Urinary bladder (tissue), 4 donors: ENCODE results near the gene USP22. TPM values are rescaled to one million over a fixed set of nuclear protein-coding genes. Genes with fewer than 3 reads are reported as not detected.

ENCODE experiments used
- DNase-seq: peaks from one replicate; pipeline ENCODE4 v3.0.0-alpha.2; 2015; ENCODE audit errors: extremely low spot score
- H3K27ac ChIP-seq: one replicate; pipeline ENCODE4 v1.5.1; 2013; ENCODE audit warnings: low read depth, mild to moderate bottlenecking, moderate library complexity
- H3K36me3 ChIP-seq: one replicate; pipeline ENCODE4 v1.6.1; 2013; ENCODE audit warnings: mild to moderate bottlenecking, moderate library complexity; ENCODE audit not compliant: insufficient read depth
- H3K4me1 ChIP-seq: one replicate; pipeline ENCODE4 v1.6.1; 2013; ENCODE audit warnings: mild to moderate bottlenecking, moderate library complexity; ENCODE audit not compliant: insufficient read depth
- H3K4me3 ChIP-seq: one replicate; pipeline ENCODE4 v1.5.1; 2013; ENCODE audit warnings: low read depth, low read length
- WGBS: extraction: QIAGEN DNeasy Blood & Tissue Kit; methylation state at CpG from one replicate; pipeline ENCODE4 v1.1.7; 2013; 5-methylcytosine and 5-hydroxymethylcytosine counted together
- polyA plus RNA-seq: library from polyadenylated mRNA; stranded (reverse); fragments of 200-250 nt; gene quantifications from one replicate; pipeline ENCODE4 v1.2.3, GENCODE V29; 2013
- total RNA-seq: library from RNA; depleted of rRNA; stranded (reverse); fragments of >200 nt; gene quantifications from one replicate; pipeline ENCODE4 v1.2.3, GENCODE V29; 2014
- donor health status: healthy with polysubstance abuse.
- donor health status: healthy.

The USP22 gene
- total and polyA plus RNA-seq, 2 donors = 72.1 to 170 TPM

GRCh38 chr17:21008160-21008915, 34.5 kb downstream of the USP22 start:
- no peak overlapping the region for H3K27ac ChIP-seq

DNA sequence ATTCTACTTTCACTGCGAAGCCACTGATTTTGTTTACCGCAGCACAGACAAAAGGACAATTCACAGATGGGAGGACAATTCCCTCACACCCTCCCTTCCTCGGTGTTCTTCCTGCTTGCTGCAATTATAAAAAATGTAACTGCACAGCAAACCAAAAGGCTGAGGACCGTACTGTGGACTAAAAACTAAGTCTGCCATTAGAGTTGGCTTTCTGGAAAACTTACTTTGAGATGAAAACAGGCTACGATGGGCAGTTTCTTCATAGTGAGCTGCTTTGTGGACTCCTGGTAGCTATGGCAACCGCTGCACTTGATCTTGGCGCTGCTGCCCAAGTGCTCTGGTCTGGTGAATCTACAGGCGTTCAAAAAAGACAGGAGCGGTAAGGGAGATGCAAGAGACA, 35.2 kb downstream of the USP22 start:
- 89% methylated on average over 9 of the region's 9 CpGs for WGBS
- peaks cover 31% of the 10 kb centered on the region for H3K36me3 ChIP-seq

More at GRCh38 chr17:21008160-21008915, 34.5 kb downstream of the USP22 start:
- 87% methylated on average over 13 of the region's 13 CpGs for WGBS
- Histone ChIP-seq H3K4me1 (no peaks in the 10 kb centered on the region), H3K36me3 (peaks cover 29% of the 10 kb centered on the region), H3K4me3 (no peak overlapping the region)
- DNase-seq = no peak

GRCh38 chr17:21005803-21006202, 37.0 kb downstream of the USP22 start:
- no peak for DNase-seq
- Histone ChIP-seq H3K36me3 (peaks cover 33% of the 10 kb centered on the region), H3K4me3 (no peak overlapping the region), H3K4me1 (no peaks in the 10 kb centered on the region), H3K27ac (no peak overlapping the region)
- WGBS = 83% methylated on average over 5 of the region's 5 CpGs

More for the DNA sequence above, 35.2 kb downstream of the USP22 start:
- DNase-seq = no peak
- H3K27ac ChIP-seq = no peak overlapping the region
- no peaks in the 10 kb centered on the region for H3K4me1 ChIP-seq
- H3K4me3 ChIP-seq = no peak overlapping the region

- DNase-seq = no peak
- H3K4me1 ChIP-seq = no peaks in the 10 kb centered on the region
- no peak overlapping the region for H3K4me3 ChIP-seq
- no peak overlapping the region for H3K27ac ChIP-seq
- peaks cover 33% of the 10 kb centered on the region for H3K36me3 ChIP-seq
- WGBS = 64% methylated on average over 4 of the region's 4 CpGs
Observed at GRCh38 chr17:21005367-21005766, 37.4 kb downstream of the USP22 start.

GRCh38 chr17:21004016-21004930, 38.5 kb downstream of the USP22 start:
- H3K36me3 ChIP-seq = peaks cover 30% of the 10 kb centered on the region
- H3K4me1 ChIP-seq = no peaks in the 10 kb centered on the region
- 80% methylated on average over 26 of the region's 26 CpGs for WGBS
- H3K27ac ChIP-seq = no peak overlapping the region
- no peak overlapping the region for H3K4me3 ChIP-seq
- DNase-seq = no peak

GRCh38 chr17:21003007-21003621, 39.7 kb downstream of the USP22 start:
- H3K27ac ChIP-seq = no peak overlapping the region
- DNase-seq = no peak
- H3K36me3 ChIP-seq = peaks cover 25% of the 10 kb centered on the region
- no peak overlapping the region for H3K4me3 ChIP-seq
- H3K4me1 ChIP-seq = no peaks in the 10 kb centered on the region
- 76% methylated on average over 11 of the region's 11 CpGs for WGBS

DNA sequence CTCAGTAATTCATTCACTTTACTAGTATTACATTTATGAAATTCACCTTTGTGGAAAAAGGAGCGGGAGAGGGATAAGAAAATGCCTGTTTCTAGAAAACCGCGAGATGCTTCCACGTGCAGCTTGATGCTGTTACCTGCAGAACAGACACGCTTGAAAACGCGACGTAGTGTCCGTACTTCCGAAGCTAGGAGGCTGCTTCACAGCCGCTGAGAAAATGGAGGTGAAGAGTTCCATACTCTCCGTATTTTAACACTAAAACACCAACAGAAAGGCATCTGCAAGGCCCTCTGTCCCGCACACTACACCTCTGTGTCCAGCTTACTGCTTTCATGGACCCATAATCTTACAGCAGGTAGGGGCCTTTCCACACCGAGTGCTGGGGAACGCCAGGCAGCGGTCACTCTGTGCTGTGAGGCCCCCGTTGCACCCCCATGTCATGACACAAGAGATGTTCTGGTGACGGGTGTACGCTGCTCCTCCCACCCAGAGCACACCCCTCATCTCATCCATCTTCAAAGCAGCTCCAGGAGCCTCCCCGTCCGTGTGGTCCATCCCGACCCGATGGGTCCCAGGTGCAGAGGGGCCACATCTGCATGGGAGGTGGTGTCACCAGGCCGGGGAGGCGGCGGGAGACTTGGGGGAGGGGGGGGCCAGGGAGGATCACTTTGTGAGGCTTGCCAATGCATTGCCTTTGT, 40.4 kb downstream of the USP22 start:
- H3K4me1 ChIP-seq = no peaks in the 10 kb centered on the region
- H3K27ac ChIP-seq = no peak overlapping the region
- peaks cover 25% of the 10 kb centered on the region for H3K36me3 ChIP-seq

GRCh38 chr17:21001813-21002221, 41.0 kb downstream of the USP22 start:
- no peak for DNase-seq
- Histone ChIP-seq H3K27ac (no peak overlapping the region), H3K36me3 (peaks cover 20% of the 10 kb centered on the region), H3K4me3 (no peak overlapping the region), H3K4me1 (no peaks in the 10 kb centered on the region)
- WGBS = 66% methylated on average over 12 of the region's 12 CpGs

More for the DNA sequence above, 40.4 kb downstream of the USP22 start:
- H3K4me3 ChIP-seq = no peak overlapping the region
- WGBS = 88% methylated on average over 26 of the region's 26 CpGs
- DNase-seq = no peak

DNA sequence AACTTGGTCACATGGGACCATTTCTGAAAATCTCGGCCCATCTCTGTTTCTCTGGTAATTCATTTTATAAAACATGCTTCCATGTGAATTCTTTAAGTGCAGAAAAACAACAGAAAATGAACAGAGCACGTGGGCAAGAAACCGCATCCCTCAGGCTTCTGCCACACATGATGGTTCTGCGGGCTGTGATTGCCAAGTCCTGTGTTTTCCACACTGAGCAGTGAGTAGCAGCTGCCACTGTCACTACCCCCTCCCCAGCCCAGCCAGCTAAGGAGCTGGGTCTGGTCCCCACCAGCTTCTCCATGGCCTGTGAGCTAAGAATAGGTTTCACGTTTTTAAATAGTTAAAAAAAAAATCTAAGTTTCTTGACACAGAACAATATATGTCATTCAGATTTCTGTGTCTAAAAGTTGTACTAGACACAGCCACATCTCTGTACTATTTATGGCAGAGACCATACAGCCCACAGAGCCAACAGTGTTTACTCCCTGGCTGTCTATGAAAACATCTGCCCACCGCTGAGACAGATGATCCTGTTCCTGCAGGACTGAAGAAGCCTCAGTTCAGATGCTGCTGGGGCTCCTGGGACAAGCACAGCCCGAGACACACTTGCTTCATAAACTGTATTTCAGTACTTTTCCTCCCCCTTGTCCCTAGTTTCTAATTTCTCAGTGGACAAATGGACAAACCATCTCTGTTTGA, 41.5 kb downstream of the USP22 start:
- Histone ChIP-seq H3K4me1 (no peaks in the 10 kb centered on the region), H3K27ac (no peak overlapping the region), H3K36me3 (peaks cover 17% of the 10 kb centered on the region), H3K4me3 (no peak overlapping the region)
- WGBS = 62% methylated on average over 7 of the region's 7 CpGs
- DNase-seq = no peak

- Histone ChIP-seq H3K4me1 (no peaks in the 10 kb centered on the region), H3K4me3 (no peak overlapping the region), H3K27ac (no peak overlapping the region), H3K36me3 (peaks cover 12% of the 10 kb centered on the region)
- DNase-seq = no peak
- 83% methylated on average over 13 of the region's 13 CpGs for WGBS
Observed at GRCh38 chr17:20999841-21000532, 42.8 kb downstream of the USP22 start.

DNA sequence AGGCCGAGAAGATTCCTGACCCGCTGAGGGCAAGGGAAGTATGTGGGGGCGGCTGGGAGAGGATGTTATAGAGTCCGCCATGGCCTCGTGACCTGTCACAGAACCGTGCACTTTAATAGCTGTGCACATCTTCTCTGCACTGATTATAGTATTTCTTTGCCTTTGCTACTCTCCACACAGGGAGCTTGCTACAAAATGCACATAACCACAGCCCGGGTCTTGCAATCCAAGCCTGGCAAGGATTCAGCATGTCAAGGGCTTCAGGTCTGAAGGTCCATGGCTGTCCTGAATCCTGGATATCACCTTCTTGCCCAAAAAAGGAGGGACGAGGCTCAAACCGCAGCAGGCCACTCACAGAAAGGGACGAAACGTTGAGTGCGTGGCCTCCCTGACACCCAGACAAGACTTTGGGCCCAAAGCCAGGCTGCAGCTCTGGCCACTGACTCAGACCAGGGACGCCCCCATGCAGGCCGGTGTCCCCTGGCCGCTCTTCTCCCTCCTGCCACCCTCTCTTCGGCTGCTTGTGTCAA, 43.7 kb downstream of the USP22 start:
- 33% methylated on average over 16 of the region's 16 CpGs for WGBS
- H3K27ac ChIP-seq = no peak overlapping the region
- H3K4me3 ChIP-seq = no peak overlapping the region
- no peaks in the 10 kb centered on the region for H3K4me1 ChIP-seq
- DNase-seq = no peak
- peaks cover 9% of the 10 kb centered on the region for H3K36me3 ChIP-seq

DNA sequence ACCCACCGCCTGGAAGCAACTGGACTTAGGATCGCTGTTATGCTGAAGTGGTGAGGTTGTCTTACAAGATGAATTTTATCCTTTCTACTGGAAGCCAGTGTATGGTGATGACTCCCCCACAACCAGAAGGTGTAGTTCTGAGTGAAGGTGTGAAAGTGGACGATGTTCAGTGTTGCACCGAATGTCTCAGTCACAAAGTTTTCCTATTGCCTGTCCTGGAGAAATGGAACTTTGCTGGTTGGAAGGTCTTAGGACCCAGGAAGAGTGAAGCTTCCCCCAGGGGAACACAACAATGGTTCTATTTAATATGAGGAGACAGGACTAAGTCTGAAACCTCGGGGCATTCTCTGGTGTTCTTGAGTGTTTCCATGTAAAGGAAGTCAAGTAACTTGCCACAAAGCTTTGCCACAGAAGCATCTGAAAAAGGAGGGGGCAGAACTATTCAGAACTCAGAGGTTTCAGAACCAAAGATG, 44.2 kb downstream of the USP22 start:
- WGBS = 72% methylated on average over 5 of the region's 5 CpGs
- no peak overlapping the region for H3K27ac ChIP-seq
- no peak overlapping the region for H3K4me3 ChIP-seq

More for the DNA sequence above, 44.2 kb downstream of the USP22 start:
- no peak for DNase-seq
- Histone ChIP-seq H3K4me1 (no peaks in the 10 kb centered on the region), H3K36me3 (peaks cover 9% of the 10 kb centered on the region)
